C4-2B (cell line): ENCODE data around the gene EBF3.

Source experiments
- H3K27ac ChIP-seq: fragments of 450-650 bp; 2 replicates; pipeline ENCODE4 v1.5.1; 2017
- CTCF ChIP-seq: fragments of 450-650 bp; conservative IDR thresholded peaks from 2 replicates; pipeline ENCODE4 v1.5.1; 2017; ENCODE audit warnings: mild to moderate bottlenecking
- ZFX ChIP-seq: fragments of 450-650 bp; IDR thresholded peaks from 2 replicates; pipeline ENCODE4 v1.6.1; 2017

The EBF3 gene

GRCh38 chr10:129909080-129909479, 55.0 kb downstream of the EBF3 start:
- TF ChIP-seq ZFX (no peak), CTCF (no peak)
- H3K27ac ChIP-seq: no peak overlapping the region

GRCh38 chr10:129908406-129908805, 55.7 kb downstream of the EBF3 start:
- TF ChIP-seq CTCF (no peak), ZFX (no peak)
- no peak overlapping the region for H3K27ac ChIP-seq

- H3K27ac ChIP-seq: no peak overlapping the region
- TF ChIP-seq ZFX: no peak
- TF ChIP-seq CTCF: no peak
Measured at GRCh38 chr10:129905553-129905952, 58.5 kb downstream of the EBF3 start.

GRCh38 chr10:129904323-129904722, 59.8 kb downstream of the EBF3 start:
- H3K27ac ChIP-seq: no peak overlapping the region
- no peak for TF ChIP-seq ZFX
- TF ChIP-seq CTCF: no peak

- H3K27ac ChIP-seq: no peak overlapping the region
- TF ChIP-seq CTCF (no peak), ZFX (no peak)
Measured at GRCh38 chr10:129901389-129902006, 62.6 kb downstream of the EBF3 start.

- TF ChIP-seq CTCF: no peak
- TF ChIP-seq ZFX: no peak
- no peak overlapping the region for H3K27ac ChIP-seq
Measured at GRCh38 chr10:129900825-129901224, 63.2 kb downstream of the EBF3 start.

- no peak overlapping the region for H3K27ac ChIP-seq
- TF ChIP-seq ZFX (no peak), CTCF (no peak)
Measured at GRCh38 chr10:129899276-129900130, 64.6 kb downstream of the EBF3 start.
